ENCODE results near the gene PNP.

- TF ChIP-seq CTCF (IDR thresholded peaks at IDR 0.05; ENCODE audit: low read length) (no peak), EZH2phosphoT487 (IDR thresholded peaks at IDR 0.05; ENCODE audit: low read length) (no peak)
Measured at GRCh38 chr14:20524027-20524426, 54.8 kb downstream of the PNP start.

All from MM.1S (cell line).